ENCODE results near the gene MYBL2. TPM values are rescaled to one million over a fixed set of nuclear protein-coding genes. Genes with fewer than 3 reads are reported as not detected.

Gene MYBL2
- polyA plus RNA-seq, 3 donors = 0.08 to 0.10 TPM; not detected in 1

DNA sequence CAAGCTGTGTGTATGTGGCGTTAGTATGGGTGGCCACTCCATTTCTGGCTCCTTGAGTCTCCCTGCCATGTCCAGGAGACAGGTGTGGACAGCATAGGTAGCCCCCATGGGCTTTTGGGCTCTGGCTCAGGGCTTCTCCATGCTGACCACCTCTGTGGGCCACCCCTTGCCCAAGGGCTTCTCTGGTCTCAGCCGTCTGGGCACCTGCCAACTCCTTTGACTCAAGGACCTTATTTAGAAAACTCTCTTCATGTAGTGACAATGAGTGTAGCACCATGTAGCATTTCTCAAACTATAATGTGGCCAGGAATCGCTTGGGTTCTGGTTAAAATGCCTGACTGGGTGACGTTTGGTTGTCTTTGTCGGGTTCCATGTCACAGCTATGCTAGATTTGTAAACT, 65.0 kb downstream of the MYBL2 start:
- Histone ChIP-seq H3K4me1 (ENCODE audit: control insufficient read depth in 1 of 2, insufficient read depth in 2 of 2, low read length in 2 of 2) (no peaks in the 10 kb centered on the region), H3K9ac (ENCODE audit: insufficient read depth, low read length, poor library complexity, severe bottlenecking) (no peak overlapping the region), H3K4me2 (replicated peaks; ENCODE audit: extremely low read depth, low read length, poor library complexity, severe bottlenecking) (no peak overlapping the region), H4K20me1 (ENCODE audit: insufficient read depth, low read length) (no peaks in the 10 kb centered on the region), H2AFZ (ENCODE audit: insufficient read depth, low read depth, low read length, poor library complexity, severe bottlenecking) (no peak overlapping the region), H3K36me3 (replicated peaks in 1 of 2; ENCODE audit: control insufficient read depth in 1 of 2, insufficient read depth in 2 of 2, low read length in 2 of 2) (no peaks in the 10 kb centered on the region), H3K79me2 (ENCODE audit: insufficient read depth, low read length) (no peaks in the 10 kb centered on the region), H3K4me3 (replicated peaks in 1 of 3; ENCODE audit: low read depth in 2 of 3, low read length in 3 of 3) (no peak overlapping the region), H3K27ac (ENCODE audit: low read depth in 1 of 2, low read length in 2 of 2) (no peak overlapping the region), H3K9me3 (replicated peaks in 1 of 2; ENCODE audit: control insufficient read depth in 1 of 2, insufficient read depth in 1 of 2, low read length in 2 of 2) (no peaks in the 10 kb centered on the region), H3K27me3 (ENCODE audit: control insufficient read depth in 2 of 2, insufficient read depth in 2 of 2, low read length in 2 of 2) (no peaks in the 10 kb centered on the region)
- DNase-seq = no peak
- intact Hi-C loops (cut with micrococcal nuclease) = no loop called here
- peak overlapping the region in 1 of 7 donors; percentile 38 for H3K27ac Mint-ChIP-seq
- H3K4me3 Mint-ChIP-seq = no peak overlapping the region
- H3K4me1 Mint-ChIP-seq = peaks cover 8% of the 10 kb centered on the region
- H3K9me3 Mint-ChIP-seq = peaks cover 0 to 7% (median 0%) of the 10 kb centered on the region in 7 donors
- H3K36me3 Mint-ChIP-seq = no peaks in the 10 kb centered on the region
- 100% methylated on average over 2 of the region's 5 CpGs for WGBS (ENCODE audit: insufficient coverage)
- H3K27me3 Mint-ChIP-seq (ENCODE audit: low read depth in 3 of 3) = peaks cover 9 to 22% (median 10%) of the 10 kb centered on the region in 3 donors
- TF ChIP-seq, protein P1, sequence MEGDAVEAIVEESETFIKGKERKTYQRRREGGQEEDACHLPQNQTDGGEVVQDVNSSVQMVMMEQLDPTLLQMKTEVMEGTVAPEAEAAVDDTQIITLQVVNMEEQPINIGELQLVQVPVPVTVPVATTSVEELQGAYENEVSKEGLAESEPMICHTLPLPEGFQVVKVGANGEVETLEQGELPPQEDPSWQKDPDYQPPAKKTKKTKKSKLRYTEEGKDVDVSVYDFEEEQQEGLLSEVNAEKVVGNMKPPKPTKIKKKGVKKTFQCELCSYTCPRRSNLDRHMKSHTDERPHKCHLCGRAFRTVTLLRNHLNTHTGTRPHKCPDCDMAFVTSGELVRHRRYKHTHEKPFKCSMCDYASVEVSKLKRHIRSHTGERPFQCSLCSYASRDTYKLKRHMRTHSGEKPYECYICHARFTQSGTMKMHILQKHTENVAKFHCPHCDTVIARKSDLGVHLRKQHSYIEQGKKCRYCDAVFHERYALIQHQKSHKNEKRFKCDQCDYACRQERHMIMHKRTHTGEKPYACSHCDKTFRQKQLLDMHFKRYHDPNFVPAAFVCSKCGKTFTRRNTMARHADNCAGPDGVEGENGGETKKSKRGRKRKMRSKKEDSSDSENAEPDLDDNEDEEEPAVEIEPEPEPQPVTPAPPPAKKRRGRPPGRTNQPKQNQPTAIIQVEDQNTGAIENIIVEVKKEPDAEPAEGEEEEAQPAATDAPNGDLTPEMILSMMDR (IDR thresholded peaks at IDR 0.05) = no peak

GRCh38 chr20:43736588-43737158, 69.8 kb downstream of the MYBL2 start:
- H3K9me3 Mint-ChIP-seq = no peaks in the 10 kb centered on the region
- H3K4me2 ChIP-seq (replicated peaks; ENCODE audit: extremely low read depth, low read length, poor library complexity, severe bottlenecking) = no peak overlapping the region
- H4K20me1 ChIP-seq (ENCODE audit: insufficient read depth, low read length) = no peaks in the 10 kb centered on the region
- no peak overlapping the region for H3K4me3 Mint-ChIP-seq
- H3K4me1 ChIP-seq (ENCODE audit: control insufficient read depth in 1 of 2, insufficient read depth in 2 of 2, low read length in 2 of 2) = peaks cover under 1 to 6% of the 10 kb centered on the region in 2 donors
- H3K27ac ChIP-seq (ENCODE audit: low read depth in 1 of 2, low read length in 2 of 2) = no peak overlapping the region
- no peaks in the 10 kb centered on the region for H3K79me2 ChIP-seq (ENCODE audit: insufficient read depth, low read length)
- intact Hi-C loops (cut with micrococcal nuclease) = no loop called here
- DNase-seq = no peak
- WGBS (ENCODE audit: insufficient coverage) = 40% methylated on average over 1 of the region's 2 CpGs
- H3K4me3 ChIP-seq (replicated peaks in 1 of 3; ENCODE audit: low read depth in 2 of 3, low read length in 3 of 3) = no peak overlapping the region
- H3K36me3 Mint-ChIP-seq = no peaks in the 10 kb centered on the region
- TF ChIP-seq, protein P1 (IDR thresholded peaks at IDR 0.05) = no peak
- peaks cover 13 to 17% (median 17%) of the 10 kb centered on the region in 3 donors for H3K27me3 Mint-ChIP-seq (ENCODE audit: low read depth in 3 of 3)
- no peaks in the 10 kb centered on the region for H3K36me3 ChIP-seq (replicated peaks in 1 of 2; ENCODE audit: control insufficient read depth in 1 of 2, insufficient read depth in 2 of 2, low read length in 2 of 2)
- no peaks in the 10 kb centered on the region for H3K27me3 ChIP-seq (ENCODE audit: control insufficient read depth in 2 of 2, insufficient read depth in 2 of 2, low read length in 2 of 2)
- no peak overlapping the region for H3K27ac Mint-ChIP-seq
- no peak overlapping the region for H2AFZ ChIP-seq (ENCODE audit: insufficient read depth, low read depth, low read length, poor library complexity, severe bottlenecking)
- no peaks in the 10 kb centered on the region for H3K9me3 ChIP-seq (replicated peaks in 1 of 2; ENCODE audit: control insufficient read depth in 1 of 2, insufficient read depth in 1 of 2, low read length in 2 of 2)
- H3K4me1 Mint-ChIP-seq = peaks cover 8% of the 10 kb centered on the region
- no peak overlapping the region for H3K9ac ChIP-seq (ENCODE audit: insufficient read depth, low read length, poor library complexity, severe bottlenecking)

Data from CD14-positive monocyte (primary cell).